K562 (cell line): Measurements from ENCODE around the gene PRSS50. TPM values are rescaled to one million over a fixed set of nuclear protein-coding genes. Genes with fewer than 3 reads are reported as not detected.
A peak's percentile ranks its signal among the peaks of the same experiment; 100 is the strongest.

Experiments
- ATAC-seq: fragments of 200-7000 bp; cut with Tn5 transposase; 3 replicates; pipeline ENCODE4 v1.9.1; 2020; ENCODE audit warnings: moderate library complexity
- BruUV-seq: library from RNA; stranded (reverse); fragments of 400-500 nt; replicated peaks from 2 replicates; lab custom pipeline; 2021; lab: Mats Ljungman, UMichigan
- CTCF ChIA-PET: fragments of 300-600 bp; formaldehyde crosslinking; extraction: SDS; loops from one replicate; lab custom pipeline; 2021; ENCODE audit warnings: low intra/inter-chr PET ratio; lab: Yijun Ruan, JAX
- POLR2A ChIA-PET: fragments of 300-600, 350-650 bp; sonication (Branson Sonifier 250); formaldehyde crosslinking; extraction: SDS; loops from one replicate; lab custom pipeline; 2021; ENCODE audit warnings: antibody characterized with exemption, inconsistent platforms; lab: Yijun Ruan, JAX
- DNase-seq, 4 experiments: peaks; one replicate each; pipeline versions ENCODE4 v3.0.0 to v3.0.0-alpha.2; 2011 to 2018; ENCODE audit warnings: low spot score in 3 of 4, mixed read lengths in 3 of 4; ENCODE audit errors: extremely low read depth in 1 of 4
- FAIRE-seq: peaks from 2 replicates; lab custom pipeline; 2011; peaks lifted over from hg19 to GRCh38; lab: Jason Lieb, UNC
- H2AFZ ChIP-seq: 2 replicates; pipeline ENCODE4 v1.6.0; 2011; ENCODE audit warnings: low read depth, low read length, control low read depth, inconsistent platforms
- H3K27ac ChIP-seq: fragments of 200-600 bp; 3 replicates; pipeline ENCODE4 v1.8.0; 2011; ENCODE audit warnings: low read depth, mild to moderate bottlenecking, control low read depth, inconsistent platforms, low read length, moderate library complexity, mixed read lengths; ENCODE audit errors: extremely low read depth
- H3K27me3 ChIP-seq, 2 experiments: fragments of 300-600 bp in 1 of 2; 2 replicates in 1 of 2; 3 replicates in 1 of 2; pipeline versions ENCODE4 v1.6.0 to v1.8.0; 2011; ENCODE audit warnings: inconsistent platforms in 2 of 2, low read length in 2 of 2, mild to moderate bottlenecking in 1 of 2, mixed read lengths in 1 of 2, moderate library complexity in 1 of 2; ENCODE audit not compliant: control insufficient read depth in 2 of 2, insufficient read depth in 2 of 2
- H3K36me3 ChIP-seq: fragments of 300-600 bp; 3 replicates; pipeline ENCODE4 v1.8.0; 2011; ENCODE audit warnings: mild to moderate bottlenecking, low read length, inconsistent platforms; ENCODE audit not compliant: control insufficient read depth, insufficient read depth
- H3K4me1 ChIP-seq, 2 experiments: fragments of 200-600 bp in 1 of 2; replicated peaks in 1 of 2; 2 replicates in 1 of 2; 3 replicates in 1 of 2; pipeline versions ENCODE4 v1.5.1 to v1.8.0; 2011; ENCODE audit warnings: inconsistent platforms in 2 of 2, low read length in 2 of 2, mild to moderate bottlenecking in 1 of 2, mixed read lengths in 1 of 2, moderate library complexity in 1 of 2; ENCODE audit not compliant: control insufficient read depth in 2 of 2, insufficient read depth in 2 of 2
- H3K4me2 ChIP-seq: 2 replicates; pipeline ENCODE4 v1.6.1; 2011; ENCODE audit warnings: low read length, control low read depth, inconsistent platforms, mixed read lengths; ENCODE audit not compliant: insufficient read depth
- H3K4me3 ChIP-seq: fragments of 200-600 bp; sonication (generic), shearing (Covaris generic); 2 replicates; pipeline ENCODE4 v1.5.1; 2016; ENCODE audit warnings: control low read depth, inconsistent platforms
- H3K79me2 ChIP-seq: fragments of 200-600 bp; 3 replicates; pipeline ENCODE4 v1.8.0; 2011; ENCODE audit warnings: low read length, inconsistent platforms; ENCODE audit not compliant: control insufficient read depth, insufficient read depth
- H3K9ac ChIP-seq, 2 experiments: 2 replicates each; pipeline versions ENCODE4 v1.6.0 to v1.6.1; 2011; ENCODE audit warnings: low read depth in 2 of 2, low read length in 2 of 2, control low read depth in 1 of 2, inconsistent platforms in 1 of 2, mild to moderate bottlenecking in 1 of 2, mixed read lengths in 1 of 2; ENCODE audit not compliant: insufficient read depth in 1 of 2
- H3K9me1 ChIP-seq: one replicate; pipeline ENCODE4 v1.6.0; 2011; ENCODE audit warnings: inconsistent platforms, mild to moderate bottlenecking, low read length, moderate library complexity; ENCODE audit not compliant: control insufficient read depth, insufficient read depth
- H3K9me3 ChIP-seq: replicated peaks from 2 replicates; pipeline ENCODE4 v1.5.1; 2011; ENCODE audit warnings: low read depth, low read length, inconsistent platforms; ENCODE audit not compliant: control insufficient read depth, insufficient read depth
- H4K20me1 ChIP-seq: replicated peaks from 2 replicates; pipeline ENCODE4 v1.6.1; 2011; ENCODE audit warnings: low read length, inconsistent platforms, mixed read lengths; ENCODE audit not compliant: control insufficient read depth, insufficient read depth
- ASH1L ChIP-seq: fragments of 450-650 bp; IDR thresholded peaks from 2 replicates; pipeline ENCODE4 v1.6.1; 2018; ENCODE audit warnings: borderline replicate concordance, mild to moderate bottlenecking, low read depth; ENCODE audit not compliant: partially characterized antibody
- CEBPG ChIP-seq, 3 experiments: fragments of 200-800 bp in 1 of 3; sonication (Bioruptor generic) in 1 of 3; sonication (generic) in 1 of 3; formaldehyde crosslinking in 1 of 3; IDR thresholded peaks in 2 of 3; conservative IDR thresholded peaks in 1 of 3; 2 replicates each; pipeline versions ENCODE4 v1.6.1 to v1.8.0; 2016 to 2022; ENCODE audit warnings: missing compliant biosample characterization in 2 of 3, missing genetic modification characterization in 2 of 3, mild to moderate bottlenecking in 1 of 3, missing genetic modification reagents in 1 of 3
- CREBBP ChIP-seq: IDR thresholded peaks from one replicate; pipeline ENCODE4 v1.6.1; 2012; ENCODE audit warnings: low read depth, mild to moderate bottlenecking, control low read depth, inconsistent platforms, low read length
- MAFF ChIP-seq: IDR thresholded peaks from 2 replicates; pipeline ENCODE4 v1.6.1; 2012; ENCODE audit warnings: low read length, improper control_type of control experiment
- MEIS2 ChIP-seq: fragments of 450-650 bp; IDR thresholded peaks from 2 replicates; pipeline ENCODE4 v1.6.1; 2014; ENCODE audit warnings: mild to moderate bottlenecking; ENCODE audit not compliant: partially characterized antibody
- PYGO2 ChIP-seq: fragments of 450-650 bp; IDR thresholded peaks from 2 replicates; pipeline ENCODE4 v1.6.1; 2016; ENCODE audit warnings: mild to moderate bottlenecking, missing genetic modification characterization, moderate library complexity, missing compliant biosample characterization
- STAT5A ChIP-seq: IDR thresholded peaks from 2 replicates; pipeline ENCODE4 v1.6.1; 2012; ENCODE audit warnings: low read length, inconsistent platforms, borderline replicate concordance
- ZBTB8A ChIP-seq: fragments of 450-650 bp; IDR thresholded peaks from 2 replicates; pipeline ENCODE4 v1.6.1; 2018; ENCODE audit warnings: mild to moderate bottlenecking, moderate library complexity; ENCODE audit not compliant: partially characterized antibody
- ZC3H8 ChIP-seq: fragments of 450-650 bp; IDR thresholded peaks from 2 replicates; pipeline ENCODE4 v1.6.1; 2017
- ZNF263 ChIP-seq: sonication (generic); formaldehyde crosslinking; IDR thresholded peaks from 2 replicates; pipeline ENCODE4 v1.8.0; 2022; ENCODE audit warnings: mild to moderate bottlenecking, missing genetic modification reagents, borderline replicate concordance
- WGBS: fragments of 100-300 bp; shearing (Covaris generic); methylation state at CpG from one replicate; pipeline ENCODE4 v1.1.6; 2016; ENCODE audit warnings: low coverage, mixed read lengths; ENCODE audit not compliant: insufficient coverage; ENCODE audit errors: missing lambda C conversion rate; 5-methylcytosine and 5-hydroxymethylcytosine counted together
- in situ Hi-C: fragments of 300-500 bp; cut with MboI; formaldehyde crosslinking; loops from 4 replicates; pipeline ENCODE4 v1.15.0; 2018; ENCODE audit warnings: inconsistent platforms, mixed read lengths
- intact Hi-C: fragments of 100-400 bp; cut with micrococcal nuclease; formaldehyde crosslinking; loops from 2 replicates; pipeline ENCODE4 v1.14.2; 2022
- polyA plus RNA-seq, 8 experiments: library from polyadenylated mRNA; depleted of rRNA in 4 of 8; stranded (reverse) in 5 of 8; unstranded in 3 of 8; fragments of >200 nt; fragmentation: Nextera tagmentation in 2 of 8; fragmentation: Illumina TruSeq in 1 of 8; extraction: Ambion mirVana in 2 of 8; extraction: Trizol in 1 of 8; gene quantifications; 2 replicates each; pipeline versions ENCODE4 v1.2.1 to v1.2.3, GENCODE V29; 2011 to 2014; ENCODE audit warnings: inconsistent platforms in 1 of 8, missing spikeins in 1 of 8
- total RNA-seq, 7 experiments: library from RNA; depleted of rRNA in 6 of 7; stranded (reverse); fragments of >200 nt in 6 of 7; fragmentation: Illumina TruSeq in 2 of 7; extraction: Trizol in 2 of 7; gene quantifications; 2 replicates each; pipeline versions ENCODE4 v1.2.1 to v1.2.3, GENCODE V29; 2011 to 2021; ENCODE audit warnings: low replicate concordance in 1 of 7

Gene PRSS50
- total and polyA plus RNA-seq, 9 of the 15 experiments (the other 6 are each of a cell fraction or from before 2014, with no cell fraction given): 0.01 TPM; not detected in 8

GRCh38 chr3:46670891-46671427 lies 46.7 kb downstream of the PRSS50 start:
- WGBS: 3% methylated on average over 4 of the region's 4 CpGs
- Histone ChIP-seq H4K20me1 (peaks cover 34% of the 10 kb centered on the region), H3K79me2 (no peaks in the 10 kb centered on the region), H3K9me3 (no peaks in the 10 kb centered on the region), H3K4me1 (no peaks in the 10 kb centered on the region), H3K27me3 (peaks cover 23 to 93% of the 10 kb centered on the region in 2 experiments), H3K4me2 (no peak overlapping the region), H3K27ac (no peak overlapping the region), H3K9ac (no peak overlapping the region), H3K4me3 (no peak overlapping the region), H3K9me1 (no peaks in the 10 kb centered on the region), H3K36me3 (no peaks in the 10 kb centered on the region), H2AFZ (no peak overlapping the region)
- intact Hi-C loops: no loop called here
- no peak for ATAC-seq
- in situ Hi-C loops: no loop called here
- 0 out of 2 replicates have a peak, but pooled peaks have one; percentile 3 for TF ChIP-seq ZNF263 (CRISPR knock-in tag)
- TF ChIP-seq ASH1L: no peak
- no peak for DNase-seq
- FAIRE-seq: no peak
- no TSS peak for BruUV-seq
- ChIA-PET CTCF (no interaction called here), POLR2A (interaction anchor here (0.6 to 1.5 kb wide), 4 partner anchors 8 to 953 kb away, joined by 3 to 5 read pairs (median 4); no protein-coding TSS in a partner anchor)

GRCh38 chr3:46670000-46670890 lies 47.4 kb downstream of the PRSS50 start:
- FAIRE-seq (no peak), DNase-seq (no peak), ATAC-seq (no peak)
- H3K27me3 ChIP-seq: peaks cover 22 to 93% of the 10 kb centered on the region in 2 experiments
- H3K9me3 ChIP-seq: no peaks in the 10 kb centered on the region
- H3K79me2 ChIP-seq: no peaks in the 10 kb centered on the region
- H3K9me1 ChIP-seq: no peaks in the 10 kb centered on the region
- no peak overlapping the region for H3K4me2 ChIP-seq
- intact Hi-C loops (no loop called here), in situ Hi-C loops (no loop called here)
- no TSS peak for BruUV-seq
- ChIA-PET CTCF (no interaction called here), POLR2A (interaction anchor here (0.5 to 1.5 kb wide), 5 partner anchors 11 to 954 kb away, joined by 3 to 4 read pairs (median 3); no protein-coding TSS in a partner anchor)
- no peak overlapping the region for H3K4me3 ChIP-seq
- no peaks in the 10 kb centered on the region for H3K36me3 ChIP-seq
- H3K27ac ChIP-seq: no peak overlapping the region
- no peak overlapping the region for H2AFZ ChIP-seq
- H3K9ac ChIP-seq: no peak overlapping the region
- H4K20me1 ChIP-seq: peaks cover 34% of the 10 kb centered on the region
- peak; percentile 22 for TF ChIP-seq MEIS2
- TF ChIP-seq ZNF263 (CRISPR knock-in tag): peak; percentile 19; the same call in 1 of the 2 replicates
- TF ChIP-seq CREBBP: no peak
- no peak for TF ChIP-seq ZC3H8
- TF ChIP-seq STAT5A: no peak
- no peak for TF ChIP-seq CEBPG (CRISPR knock-in tag; IDR thresholded peaks at IDR 0.05)
- TF ChIP-seq CEBPG (tag; conservative IDR thresholded peaks at IDR 0.05 in 1 of 2, IDR thresholded peaks at IDR 0.05 in 1 of 2): no peak
- TF ChIP-seq MAFF: no peak
- TF ChIP-seq ZBTB8A: no peak
- no peak for TF ChIP-seq PYGO2 (tag)
- WGBS: 8% methylated on average over 16 of the region's 17 CpGs
- no peaks in the 10 kb centered on the region for H3K4me1 ChIP-seq
